Motor neuron (in vitro differentiated cells): ENCODE results near the gene PTPRB. TPM values are rescaled to one million over a fixed set of nuclear protein-coding genes. Genes with fewer than 3 reads are reported as not detected.

Experiments
- ATAC-seq, 8 experiments: fragments of 200-7000 bp; cut with Tn5 transposase; replicated peaks in 6 of 8; 2 replicates each; pipeline ENCODE4 v1.8.0; 2021; ENCODE audit warnings: mild to moderate bottlenecking in 8 of 8, moderate library complexity in 8 of 8
- H3K27ac ChIP-seq, 2 donors: fragments of 250-450 bp; sonication (Bioruptor Pico); 2 replicates each; pipeline ENCODE4 v1.9.0; 2021; ENCODE audit warnings: antibody characterized with exemption in 2 of 2, mild to moderate bottlenecking in 2 of 2, moderate library complexity in 1 of 2
- H3K4me1 ChIP-seq, 2 donors: fragments of 250-450 bp; sonication (Bioruptor Pico); replicated peaks in 1 of 2; 2 replicates each; pipeline ENCODE4 v1.6.1; 2021; ENCODE audit warnings: antibody characterized with exemption in 2 of 2, mild to moderate bottlenecking in 2 of 2, moderate library complexity in 1 of 2
- H3K4me3 ChIP-seq, 5 donors: fragments of 250-450 bp; sonication (Bioruptor Pico); 2 replicates each; pipeline ENCODE4 v1.9.0; 2021; ENCODE audit warnings: antibody characterized with exemption in 5 of 5, mild to moderate bottlenecking in 5 of 5, moderate library complexity in 4 of 5
- WGBS, 10 experiments: fragments of 450-650 bp; shearing (Covaris generic); methylation state at CpG; one replicate each; pipeline ENCODE4 v1.0.0; 2022; 5-methylcytosine and 5-hydroxymethylcytosine counted together
- in situ Hi-C, 9 experiments: fragments of 400-800 bp; cut with MboI; loops; one replicate each; pipeline ENCODE4 v1.15.0; 2021; ENCODE audit warnings: low sequenced_read_pairs in 9 of 9, low pct_unique_long_range_greater_than_20kb in 2 of 9; ENCODE audit not compliant: unreplicated experiment in 9 of 9
- total RNA-seq, 8 experiments: library from RNA; unstranded; fragments of 300-600 nt; gene quantifications; 2 replicates each; pipeline versions ENCODE4 v1.2.3 to v1.2.4, GENCODE V29; 2022

Gene PTPRB
- total RNA-seq, 8 experiments from 2014 or later = 0.03 to 1.0 (median 0.43) TPM; not detected in 1

DNA sequence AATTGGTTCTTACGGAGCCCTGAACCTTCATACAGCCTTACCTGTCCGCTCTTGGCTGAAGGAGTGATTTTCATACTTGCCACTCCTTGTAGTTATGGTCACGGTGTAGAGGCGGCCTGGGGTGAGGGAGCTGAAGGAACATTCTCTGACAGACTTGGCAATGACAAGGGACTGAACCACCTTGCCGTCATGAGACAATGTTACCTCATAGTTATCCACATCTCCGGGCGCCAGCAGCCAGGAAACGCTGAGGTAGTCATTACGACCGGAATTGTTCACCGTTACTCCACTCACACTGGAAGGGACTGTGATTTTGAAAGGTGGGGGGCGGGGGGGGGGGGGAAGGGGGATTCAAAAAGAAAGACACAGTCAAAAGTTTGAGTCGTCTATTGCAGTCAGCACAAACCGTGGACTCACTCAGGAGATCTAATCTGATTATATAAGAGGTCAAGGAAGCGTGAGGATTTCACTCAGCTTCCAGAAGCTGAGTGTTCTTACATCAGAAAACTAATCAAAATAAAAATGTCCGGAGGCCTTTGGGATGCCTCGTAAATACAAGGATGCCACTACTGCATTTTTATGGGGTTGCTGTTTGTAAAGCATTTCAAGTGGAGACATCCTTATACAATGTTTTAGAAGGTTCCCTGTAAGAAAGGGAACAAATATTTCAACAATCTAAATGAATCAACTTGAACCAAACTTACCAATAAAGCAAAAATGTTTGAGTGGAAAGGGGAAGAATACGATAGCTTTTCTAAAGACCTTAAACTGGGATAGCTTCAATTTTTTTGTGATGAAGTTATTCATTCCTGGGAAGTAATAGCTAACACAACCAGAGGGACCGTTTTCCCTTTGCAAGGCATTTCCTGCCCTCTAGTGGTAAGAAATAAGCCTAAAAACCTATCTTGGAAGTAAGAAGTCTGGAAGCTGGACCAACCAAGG is 60.6 kb downstream of the PTPRB start:
- Histone ChIP-seq H3K4me1 (peaks cover 0 to 2% of the 10 kb centered on the region in 2 donors), H3K4me3 (no peak overlapping the region), H3K27ac (no peak overlapping the region)
- ATAC-seq = peak; percentile 61 to 89 (median 82)
- in situ Hi-C loops = loop anchor here in 8 of 9 experiments (10.0 to 25.0 kb wide), 4 partner anchors 261 to 692 kb away; no protein-coding TSS in a partner anchor
- WGBS, 10 experiments = 0 to 100% (median 31%) methylated on average over 1 to 7 of the region's 19 CpGs; no CpG with 5 or more reads in 1 of the 10 experiments

DNA sequence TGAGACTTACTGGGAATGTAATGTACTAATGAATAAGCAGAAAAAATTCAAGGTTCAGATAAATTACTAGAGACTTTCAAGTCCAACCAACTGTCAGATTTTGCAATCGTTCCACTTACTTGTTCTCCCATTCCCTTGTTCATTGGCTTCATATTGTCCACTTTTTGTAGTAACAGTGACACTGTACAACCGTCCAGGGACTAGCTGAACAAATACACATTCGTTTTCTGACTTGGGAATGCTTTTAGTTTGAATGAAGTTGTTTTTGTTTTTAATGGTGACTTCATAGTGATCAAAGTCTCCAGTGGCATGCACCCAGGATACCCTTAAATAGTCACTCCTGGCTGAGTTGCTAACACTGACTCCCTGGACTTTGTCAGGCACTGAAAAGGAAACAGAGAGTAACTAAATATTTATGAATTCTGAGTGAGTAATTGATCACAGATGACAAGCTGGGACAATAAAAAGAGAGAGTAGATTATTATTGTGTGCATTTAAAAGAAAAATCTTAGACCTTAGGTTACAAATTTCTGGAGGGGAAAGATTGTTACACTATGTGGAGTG is 65.4 kb downstream of the PTPRB start:
- Histone ChIP-seq H3K27ac (no peak overlapping the region), H3K4me1 (peaks cover 0 to under 1% of the 10 kb centered on the region in 2 donors), H3K4me3 (no peak overlapping the region)
- peak in 2 of 8 experiments; percentile 6 to 87 for ATAC-seq
- WGBS, 10 experiments = 34 to 94% (median 78%) methylated on average over 1 to 3 of the region's 3 CpGs; no CpG with 5 or more reads in 2 of the 10 experiments
- in situ Hi-C loops = loop anchor here in 3 of 9 experiments (10.0 to 25.0 kb wide), 3 partner anchors 184 to 687 kb away; no protein-coding TSS in a partner anchor

DNA sequence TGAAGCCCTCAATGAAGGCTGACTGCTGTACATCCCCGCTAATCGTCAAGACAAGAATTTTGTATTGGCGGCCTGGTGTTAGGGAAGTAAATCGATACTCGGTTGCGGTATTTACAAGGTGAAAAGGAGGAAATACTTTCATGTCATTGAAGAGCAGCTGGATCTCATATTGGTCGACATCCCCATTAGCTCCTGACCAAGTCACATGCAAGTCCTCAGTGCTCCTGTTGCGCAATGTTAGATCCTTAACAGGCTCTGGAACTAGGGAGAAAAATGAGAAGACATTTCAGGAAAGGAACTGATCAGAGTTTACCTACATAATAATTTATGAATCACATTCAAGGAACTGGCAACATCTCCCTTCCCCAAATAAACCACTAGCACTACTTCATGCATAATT is 66.2 kb downstream of the PTPRB start:
- H3K27ac ChIP-seq = no peak overlapping the region
- in situ Hi-C loops = loop anchor here in 3 of 9 experiments (10.0 to 25.0 kb wide), 3 partner anchors 184 to 686 kb away; no protein-coding TSS in a partner anchor

DNA sequence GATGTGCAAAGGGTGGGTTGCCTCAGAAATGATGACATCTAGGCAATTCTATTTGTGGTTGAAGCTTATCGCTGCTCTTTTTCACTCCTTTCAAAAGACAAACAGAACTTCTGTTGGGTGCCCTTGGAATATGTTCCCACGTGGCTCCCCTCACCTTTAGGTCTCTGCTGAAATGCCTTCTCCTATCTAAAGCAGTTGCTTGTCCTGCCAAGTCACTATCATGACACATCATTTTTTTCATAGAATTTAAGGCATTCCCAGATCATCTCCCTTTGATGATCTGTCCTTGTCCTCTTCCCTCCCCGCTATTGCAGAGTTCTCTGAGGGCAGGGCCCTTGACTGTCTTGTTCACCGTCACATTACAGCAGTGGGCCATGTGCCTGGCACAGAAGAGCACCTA is 75.7 kb downstream of the PTPRB start:
- WGBS, 10 experiments = 33 to 100% (median 80%) methylated on average over 1 to 4 of the region's 4 CpGs; no CpG with 5 or more reads in 4 of the 10 experiments

More for the DNA sequence above, 66.2 kb downstream of the PTPRB start:
- no peaks in the 10 kb centered on the region for H3K4me1 ChIP-seq
- no peak overlapping the region for H3K4me3 ChIP-seq
- 60 to 97% (median 86%) methylated on average over 1 to 8 of the region's 8 CpGs; no CpG with 5 or more reads in 1 of the 10 experiments for WGBS, 10 experiments
- no peak for ATAC-seq

DNA sequence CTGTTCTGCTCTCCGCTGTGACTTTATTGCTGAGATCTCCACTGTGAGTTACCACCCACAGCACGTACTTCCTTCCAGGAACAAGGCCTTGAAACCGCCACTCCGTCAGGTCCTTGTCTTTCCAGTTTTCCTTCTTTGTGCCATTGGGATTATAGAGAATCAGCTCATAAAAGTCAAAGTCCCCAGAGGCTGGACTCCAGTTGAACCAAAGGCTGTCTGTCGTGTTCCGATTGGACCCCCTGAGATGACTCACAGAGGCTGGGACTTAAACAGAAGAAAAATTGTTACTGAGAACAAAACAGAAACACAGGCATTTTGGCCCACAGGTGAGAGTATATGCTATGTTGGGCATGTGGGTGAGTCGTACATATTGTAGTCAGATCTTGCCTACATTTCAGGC is 76.6 kb downstream of the PTPRB start:
- H3K27ac ChIP-seq = no peak overlapping the region
- H3K4me3 ChIP-seq = no peak overlapping the region
- peaks cover 0 to 7% of the 10 kb centered on the region in 2 donors for H3K4me1 ChIP-seq
- no peak for ATAC-seq
- 52 to 100% (median 91%) methylated on average over 1 to 6 of the region's 7 CpGs; no CpG with 5 or more reads in 1 of the 10 experiments for whole genome bisulfite sequencing, 10 experiments
- in situ Hi-C loops = loop anchor here in 2 of 9 experiments (25.0 kb wide), 2 partner anchors 173 to 673 kb away; no protein-coding TSS in a partner anchor

More for the DNA sequence above, 75.7 kb downstream of the PTPRB start:
- H3K27ac ChIP-seq = no peak overlapping the region
- H3K4me3 ChIP-seq = no peak overlapping the region
- peaks cover 0 to 5% of the 10 kb centered on the region in 2 donors for H3K4me1 ChIP-seq
- no peak for ATAC-seq
- in situ Hi-C loops = loop anchor here in 2 of 9 experiments (25.0 kb wide), 2 partner anchors 174 to 674 kb away; no protein-coding TSS in a partner anchor

DNA sequence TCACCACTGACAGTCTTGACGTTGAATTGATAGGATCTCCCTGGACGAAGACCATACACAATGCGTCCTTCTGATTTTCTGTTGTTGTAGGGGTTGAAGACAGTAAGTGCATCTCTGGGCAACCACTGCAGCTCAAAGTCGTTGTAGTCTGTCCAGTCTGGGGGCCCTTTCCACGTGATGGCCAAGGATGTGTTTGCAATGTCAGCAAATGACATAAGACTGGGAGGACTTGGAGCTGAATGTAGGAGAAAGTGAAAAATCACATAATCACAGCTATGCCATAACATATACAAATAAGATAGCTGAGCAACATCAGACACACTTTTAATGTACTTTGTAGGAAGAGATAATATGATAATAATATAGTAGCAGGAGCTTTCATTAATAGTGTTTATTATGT is 77.8 kb downstream of the PTPRB start:
- Histone ChIP-seq H3K4me3 (no peak overlapping the region), H3K4me1 (peaks cover 3 to 14% of the 10 kb centered on the region in 2 donors), H3K27ac (no peak overlapping the region)
- ATAC-seq = no peak
- 17 to 100% (median 89%) methylated on average over 1 to 5 of the region's 5 CpGs; no CpG with 5 or more reads in 1 of the 10 experiments for WGBS, 10 experiments
- in situ Hi-C loops = loop anchor here in 2 of 9 experiments (25.0 kb wide), 2 partner anchors 172 to 672 kb away; no protein-coding TSS in a partner anchor

DNA sequence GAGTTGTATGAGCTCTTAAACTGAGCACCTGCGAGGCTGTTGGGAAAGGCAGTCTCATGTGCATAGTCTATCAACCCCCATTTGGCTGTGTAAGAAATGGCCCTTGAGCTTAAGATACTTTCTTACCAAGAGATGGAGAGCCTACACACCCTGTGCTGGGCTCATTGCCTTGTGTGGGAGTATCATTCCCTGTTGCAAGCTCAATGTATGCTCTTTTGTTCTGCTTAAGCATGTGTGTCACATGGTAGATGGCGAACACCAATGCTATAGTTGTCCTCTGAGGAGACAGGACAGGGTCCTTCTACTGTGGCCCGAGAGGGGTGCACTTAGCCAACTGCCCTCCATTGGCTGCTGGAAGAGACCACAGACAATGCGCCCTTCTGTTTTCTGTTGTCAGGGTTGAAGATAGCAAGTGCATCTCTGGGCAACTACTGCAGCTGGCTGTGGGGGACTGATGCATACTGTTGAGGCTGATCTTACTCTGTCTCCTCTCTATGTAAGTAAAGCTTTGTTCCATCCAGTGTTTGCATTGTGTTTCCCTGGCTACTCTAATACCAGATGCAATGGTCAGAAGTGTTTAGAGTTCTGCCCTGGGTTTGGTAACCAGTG is 79.5 kb downstream of the PTPRB start:
- ATAC-seq = peak in 3 of 8 experiments; percentile 80 to 94 (median 83)
- peak overlapping the region in 1 of 2 donors; percentile 20 for H3K27ac ChIP-seq

DNA sequence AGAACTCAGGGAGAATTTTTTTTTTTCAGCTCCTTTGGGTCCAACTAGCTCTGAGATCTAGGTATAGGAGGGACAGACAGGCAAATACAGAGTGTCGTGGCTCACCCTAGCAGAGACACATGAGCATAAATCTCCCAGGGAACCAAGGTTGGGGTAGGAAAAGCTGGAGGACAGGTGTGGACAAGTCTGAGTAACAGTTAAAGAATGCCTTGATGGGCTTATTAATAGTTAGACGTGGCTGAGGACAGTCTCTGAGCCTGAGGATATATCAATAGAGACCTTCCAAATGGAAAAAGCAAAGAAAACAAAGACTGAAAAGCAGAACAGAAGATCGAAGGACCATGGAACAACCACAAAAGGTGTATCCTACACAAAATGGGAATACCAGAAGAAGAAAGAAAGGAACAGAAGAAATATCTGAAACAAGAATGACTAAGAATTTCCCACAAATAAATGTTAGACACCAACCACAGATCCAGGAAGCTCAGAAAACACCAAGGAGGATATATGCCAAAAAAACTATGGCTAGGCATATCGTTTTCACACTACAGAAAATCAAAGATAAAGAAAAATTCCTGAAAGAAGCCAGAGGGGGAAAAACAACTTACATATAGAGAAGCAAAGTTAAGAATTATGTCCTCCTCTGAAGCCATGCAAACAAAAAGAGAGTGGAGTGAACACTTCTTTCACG is 80.9 kb downstream of the PTPRB start:
- in situ Hi-C loops = loop anchor here in 2 of 9 experiments (25.0 kb wide), 2 partner anchors 169 to 669 kb away; no protein-coding TSS in a partner anchor
- peaks cover 3 to 14% of the 10 kb centered on the region in 2 donors for H3K4me1 ChIP-seq
- ATAC-seq = no peak
- no peak overlapping the region for H3K27ac ChIP-seq
- H3K4me3 ChIP-seq = no peak overlapping the region
- WGBS, 10 experiments = 16 to 93% (median 84%) methylated on average over 2 to 5 of the region's 5 CpGs

More for the DNA sequence above, 79.5 kb downstream of the PTPRB start:
- Histone ChIP-seq H3K4me1 (peaks cover 3 to 14% of the 10 kb centered on the region in 2 donors), H3K4me3 (no peak overlapping the region)
- in situ Hi-C loops = loop anchor here in 2 of 9 experiments (25.0 kb wide), 2 partner anchors 170 to 670 kb away; no protein-coding TSS in a partner anchor
- WGBS, 10 experiments = 60 to 100% (median 100%) methylated on average over 1 to 2 of the region's 4 CpGs; no CpG with 5 or more reads in 3 of the 10 experiments

DNA sequence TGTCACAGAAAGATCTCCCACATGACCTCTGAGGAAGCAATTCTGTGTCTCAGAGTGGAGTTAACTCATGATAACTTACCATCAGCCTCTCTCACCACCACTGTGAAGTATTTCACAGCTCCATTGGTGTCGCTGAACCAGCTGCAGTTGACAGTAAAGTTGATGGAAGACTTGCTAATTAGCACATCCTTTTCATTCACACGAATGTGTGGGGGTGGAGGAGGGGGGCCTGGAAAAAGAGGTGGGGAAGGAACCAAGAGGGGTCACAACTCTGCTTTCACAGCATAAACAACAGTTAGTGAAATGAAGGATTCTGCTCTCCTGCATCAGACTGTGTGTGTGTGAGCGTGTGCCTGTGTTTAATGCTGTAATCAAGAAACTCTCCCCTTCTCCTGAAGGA is 82.1 kb downstream of the PTPRB start:
- in situ Hi-C loops = loop anchor here in 2 of 9 experiments (25.0 kb wide), 2 partner anchors 168 to 668 kb away; no protein-coding TSS in a partner anchor
- Histone ChIP-seq H3K4me3 (no peak overlapping the region), H3K27ac (no peak overlapping the region), H3K4me1 (peaks cover 3 to 14% of the 10 kb centered on the region in 2 donors)
- ATAC-seq = peak in 5 of 8 experiments; percentile 25 to 82 (median 80)
- 0 to 7% (median 3%) methylated on average over 1 to 3 of the region's 3 CpGs; no CpG with 5 or more reads in 7 of the 10 experiments for WGBS, 10 experiments

DNA sequence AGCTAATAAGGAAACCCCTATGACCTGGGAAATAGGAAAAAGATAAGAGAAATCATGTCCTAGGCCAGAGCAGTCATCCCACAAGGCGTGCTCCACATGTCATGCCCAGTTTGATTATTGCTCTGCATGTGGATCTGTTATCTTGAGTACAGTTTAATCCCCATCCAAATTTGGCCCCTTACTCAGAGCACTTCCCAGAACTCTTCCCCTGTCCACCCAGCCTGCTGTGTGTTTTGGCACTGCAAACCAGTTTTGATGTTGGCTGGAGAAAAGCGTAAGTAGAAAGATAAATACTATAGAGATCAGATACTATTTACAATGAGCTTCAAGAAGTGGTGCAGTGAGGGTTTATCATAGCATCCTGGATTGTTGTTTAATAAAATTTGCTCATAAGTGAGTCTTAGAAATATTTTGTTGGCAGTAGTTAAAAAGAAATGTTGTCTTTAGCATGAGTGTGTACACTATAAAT is 83.8 kb downstream of the PTPRB start:
- Histone ChIP-seq H3K4me3 (no peak overlapping the region), H3K27ac (no peak overlapping the region), H3K4me1 (peaks cover 3 to 14% of the 10 kb centered on the region in 2 donors)
- in situ Hi-C loops = loop anchor here in 2 of 9 experiments (25.0 kb wide), 2 partner anchors 166 to 666 kb away; no protein-coding TSS in a partner anchor
- 80 to 100% (median 95%) methylated on average over 1 to 2 of the region's 2 CpGs; no CpG with 5 or more reads in 2 of the 10 experiments for WGBS, 10 experiments
- no peak for ATAC-seq

DNA sequence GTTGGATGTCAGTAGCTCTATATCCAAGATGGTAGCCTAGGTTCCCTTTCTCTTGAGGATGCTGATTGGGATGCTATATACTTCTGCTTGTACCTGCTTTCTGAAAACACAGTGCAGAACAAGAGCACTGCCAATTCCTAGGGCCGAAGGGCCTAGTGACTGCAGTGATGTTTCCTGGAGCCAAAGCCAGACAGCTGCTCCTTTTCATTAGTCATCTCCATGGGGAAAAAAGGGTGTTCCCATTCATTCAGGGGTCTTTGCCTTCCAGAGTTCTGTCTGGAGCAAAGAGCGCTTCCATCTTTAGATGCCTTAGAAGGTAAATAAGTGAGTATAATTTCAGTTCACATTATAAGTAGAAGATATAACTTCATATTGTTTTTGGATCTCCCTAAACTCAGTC is 85.5 kb downstream of the PTPRB start:
- in situ Hi-C loops = loop anchor here in 2 of 9 experiments (25.0 kb wide), 2 partner anchors 164 to 664 kb away; no protein-coding TSS in a partner anchor
- no peak for ATAC-seq
- H3K4me1 ChIP-seq = peaks cover 3 to 9% of the 10 kb centered on the region in 2 donors
- H3K27ac ChIP-seq = no peak overlapping the region
- 75 to 100% (median 100%) methylated on average over 1 to 2 of the region's 2 CpGs; no CpG with 5 or more reads in 2 of the 10 experiments for WGBS, 10 experiments
- H3K4me3 ChIP-seq = no peak overlapping the region
